Measurements from ENCODE around the gene ANKRD44.

Gene ANKRD44

DNA sequence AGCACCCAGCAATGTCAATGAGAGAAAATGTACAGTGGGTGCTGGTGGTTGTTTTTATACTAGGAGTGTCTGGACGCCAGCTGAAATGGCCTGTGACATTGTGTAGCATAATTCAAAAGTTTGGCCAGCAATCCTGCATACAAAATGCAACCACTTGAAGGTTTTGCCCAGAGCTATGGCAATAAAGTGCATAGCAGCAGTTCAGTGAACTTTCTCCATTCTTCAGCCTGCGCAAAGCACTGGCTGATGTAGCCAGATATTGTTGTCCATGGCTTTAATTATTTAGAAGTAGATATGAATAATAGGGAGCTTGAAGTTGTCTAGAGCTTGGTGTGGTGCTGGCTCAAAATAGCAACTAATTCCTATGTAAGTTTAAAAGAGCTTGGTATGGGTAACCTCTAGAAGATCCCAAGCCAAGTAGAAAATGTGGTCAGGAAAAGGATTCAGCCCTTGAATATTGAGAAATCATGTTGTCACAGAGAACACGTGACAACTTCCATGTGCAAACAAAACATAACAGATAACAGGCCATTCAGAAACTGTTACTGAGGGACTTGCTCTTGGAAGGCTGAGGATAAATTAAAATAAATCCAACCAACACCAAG lies 350.7 kb downstream of the ANKRD44 start:
- no peak for DNase-seq (ENCODE audit: low read depth)
- TF ChIP-seq POLR2A (IDR thresholded peaks at IDR 0.05; ENCODE audit: extremely low read depth, insufficient read length) (no peak), MYC (IDR thresholded peaks at IDR 0.05; ENCODE audit: low read depth, low read length) (no peak), MAX (IDR thresholded peaks at IDR 0.05; ENCODE audit: low read depth, low read length) (no peak)
- TF ChIP-seq, protein P1, sequence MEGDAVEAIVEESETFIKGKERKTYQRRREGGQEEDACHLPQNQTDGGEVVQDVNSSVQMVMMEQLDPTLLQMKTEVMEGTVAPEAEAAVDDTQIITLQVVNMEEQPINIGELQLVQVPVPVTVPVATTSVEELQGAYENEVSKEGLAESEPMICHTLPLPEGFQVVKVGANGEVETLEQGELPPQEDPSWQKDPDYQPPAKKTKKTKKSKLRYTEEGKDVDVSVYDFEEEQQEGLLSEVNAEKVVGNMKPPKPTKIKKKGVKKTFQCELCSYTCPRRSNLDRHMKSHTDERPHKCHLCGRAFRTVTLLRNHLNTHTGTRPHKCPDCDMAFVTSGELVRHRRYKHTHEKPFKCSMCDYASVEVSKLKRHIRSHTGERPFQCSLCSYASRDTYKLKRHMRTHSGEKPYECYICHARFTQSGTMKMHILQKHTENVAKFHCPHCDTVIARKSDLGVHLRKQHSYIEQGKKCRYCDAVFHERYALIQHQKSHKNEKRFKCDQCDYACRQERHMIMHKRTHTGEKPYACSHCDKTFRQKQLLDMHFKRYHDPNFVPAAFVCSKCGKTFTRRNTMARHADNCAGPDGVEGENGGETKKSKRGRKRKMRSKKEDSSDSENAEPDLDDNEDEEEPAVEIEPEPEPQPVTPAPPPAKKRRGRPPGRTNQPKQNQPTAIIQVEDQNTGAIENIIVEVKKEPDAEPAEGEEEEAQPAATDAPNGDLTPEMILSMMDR (IDR thresholded peaks at IDR 0.05; ENCODE audit: low read depth, low read length): no peak

GRCh38 chr2:196959281-196959680 lies 351.3 kb downstream of the ANKRD44 start:
- TF ChIP-seq, protein P1 (IDR thresholded peaks at IDR 0.05; ENCODE audit: low read depth, low read length): no peak
- no peak for TF ChIP-seq MAX (IDR thresholded peaks at IDR 0.05; ENCODE audit: low read depth, low read length)
- no peak for TF ChIP-seq POLR2A (IDR thresholded peaks at IDR 0.05; ENCODE audit: extremely low read depth, insufficient read length)
- TF ChIP-seq MYC (IDR thresholded peaks at IDR 0.05; ENCODE audit: low read depth, low read length): no peak
- H3K4me3 ChIP-seq (ENCODE audit: low read depth, low read length): no peak overlapping the region
- no peak for DNase-seq (ENCODE audit: low read depth)

More for the DNA sequence above, 350.7 kb downstream of the ANKRD44 start:
- H3K4me3 ChIP-seq (ENCODE audit: low read depth, low read length): no peak overlapping the region

GRCh38 chr2:196957881-196958525 lies 352.6 kb downstream of the ANKRD44 start:
- DNase-seq (ENCODE audit: low read depth): no peak
- H3K4me3 ChIP-seq (ENCODE audit: low read depth, low read length): no peak overlapping the region
- TF ChIP-seq, protein P1 (IDR thresholded peaks at IDR 0.05; ENCODE audit: low read depth, low read length): no peak
- TF ChIP-seq MAX (IDR thresholded peaks at IDR 0.05; ENCODE audit: low read depth, low read length) (no peak), MYC (IDR thresholded peaks at IDR 0.05; ENCODE audit: low read depth, low read length) (no peak), POLR2A (IDR thresholded peaks at IDR 0.05; ENCODE audit: extremely low read depth, insufficient read length) (no peak)

DNA sequence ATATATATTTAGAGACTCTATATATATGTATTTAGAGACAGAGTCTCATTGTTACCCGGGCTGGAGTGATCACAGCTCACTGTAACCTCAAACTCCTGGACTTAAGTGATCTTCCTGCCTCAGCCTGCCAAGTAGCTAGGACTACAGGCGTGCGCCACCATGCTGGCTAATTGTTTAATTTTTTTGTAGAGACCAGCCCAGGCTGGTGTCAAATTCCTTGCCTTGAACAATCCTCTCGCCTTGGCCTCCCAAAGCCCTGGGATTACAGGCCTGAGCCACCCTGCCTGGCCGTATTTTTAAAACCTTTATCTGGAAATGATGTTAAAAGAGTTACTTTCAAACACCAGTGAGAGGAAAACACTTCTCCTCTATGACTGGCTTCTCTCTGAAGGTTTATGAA lies 353.1 kb downstream of the ANKRD44 start:
- DNase-seq (ENCODE audit: low read depth): no peak
- no peak for TF ChIP-seq MAX (IDR thresholded peaks at IDR 0.05; ENCODE audit: low read depth, low read length)
- TF ChIP-seq POLR2A (IDR thresholded peaks at IDR 0.05; ENCODE audit: extremely low read depth, insufficient read length): no peak
- TF ChIP-seq, protein P1 (IDR thresholded peaks at IDR 0.05; ENCODE audit: low read depth, low read length): no peak
- TF ChIP-seq MYC (IDR thresholded peaks at IDR 0.05; ENCODE audit: low read depth, low read length): no peak
- no peak overlapping the region for H3K4me3 ChIP-seq (ENCODE audit: low read depth, low read length)

DNA sequence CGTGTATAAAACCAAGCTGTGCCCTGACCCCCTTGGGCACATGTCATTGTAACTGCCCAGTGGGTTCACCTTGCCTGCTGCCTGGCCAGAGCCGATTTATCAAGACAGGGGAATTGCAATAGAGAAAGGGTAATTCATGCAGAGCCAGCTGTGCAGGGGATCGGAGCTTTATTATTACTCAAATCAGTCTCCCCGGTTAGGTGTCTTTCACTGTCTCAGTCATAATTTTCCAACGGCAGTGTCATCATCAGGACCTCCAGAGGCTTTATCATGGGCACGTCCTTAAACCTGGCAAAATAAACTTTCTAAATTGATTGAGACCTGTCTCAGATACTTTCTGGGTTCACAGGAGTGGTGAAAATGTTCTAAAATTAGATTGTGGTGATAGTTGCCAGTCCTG lies 354.5 kb downstream of the ANKRD44 start:
- no peak overlapping the region for H3K4me3 ChIP-seq (ENCODE audit: low read depth, low read length)
- TF ChIP-seq MAX (IDR thresholded peaks at IDR 0.05; ENCODE audit: low read depth, low read length) (no peak), POLR2A (IDR thresholded peaks at IDR 0.05; ENCODE audit: extremely low read depth, insufficient read length) (no peak), MYC (IDR thresholded peaks at IDR 0.05; ENCODE audit: low read depth, low read length) (no peak)
- TF ChIP-seq, protein P1 (IDR thresholded peaks at IDR 0.05; ENCODE audit: low read depth, low read length): no peak
- DNase-seq (ENCODE audit: low read depth): no peak

Data from NB4 (cell line).